Measurements from ENCODE around the gene SLC7A4. TPM values are rescaled to one million over a fixed set of nuclear protein-coding genes. Genes with fewer than 3 reads are reported as not detected.

The SLC7A4 gene
- total RNA-seq, 1 donor = 2.2 TPM

GRCh38 chr22:21025266-21025665 lies 7.1 kb downstream of the SLC7A4 start:
- H3K4me3 ChIP-seq (ENCODE audit: low read depth, low read length) = no peak overlapping the region
- no peak for DNase-seq (ENCODE audit: low read depth)
- no peak for TF ChIP-seq CTCF (IDR thresholded peaks at IDR 0.05; ENCODE audit: insufficient read depth, low read depth, low read length)

- no peak overlapping the region for H3K4me3 ChIP-seq (ENCODE audit: low read depth, low read length)
- no peak for DNase-seq (ENCODE audit: low read depth)
- no peak for TF ChIP-seq CTCF (IDR thresholded peaks at IDR 0.05; ENCODE audit: insufficient read depth, low read depth, low read length)
Observed at GRCh38 chr22:21022955-21023614, 9.3 kb downstream of the SLC7A4 start.

GRCh38 chr22:21022507-21022906 lies 9.9 kb downstream of the SLC7A4 start:
- DNase-seq (ENCODE audit: low read depth) = no peak
- H3K4me3 ChIP-seq (ENCODE audit: low read depth, low read length) = no peak overlapping the region
- TF ChIP-seq CTCF (IDR thresholded peaks at IDR 0.05; ENCODE audit: insufficient read depth, low read depth, low read length) = no peak

- peak; percentile 26 for DNase-seq (ENCODE audit: low read depth)
- peak; percentile 62 for TF ChIP-seq CTCF (IDR thresholded peaks at IDR 0.05; ENCODE audit: insufficient read depth, low read depth, low read length)
- no peak overlapping the region for H3K4me3 ChIP-seq (ENCODE audit: low read depth, low read length)
Observed at GRCh38 chr22:21020802-21021429, 11.4 kb downstream of the SLC7A4 start.

GRCh38 chr22:21018314-21018713 lies 14.0 kb downstream of the SLC7A4 start:
- TF ChIP-seq CTCF (IDR thresholded peaks at IDR 0.05; ENCODE audit: insufficient read depth, low read depth, low read length) = no peak
- H3K4me3 ChIP-seq (ENCODE audit: low read depth, low read length) = no peak overlapping the region
- no peak for DNase-seq (ENCODE audit: low read depth)

GRCh38 chr22:21016644-21017420 lies 15.5 kb downstream of the SLC7A4 start:
- TF ChIP-seq CTCF (IDR thresholded peaks at IDR 0.05; ENCODE audit: insufficient read depth, low read depth, low read length) = no peak
- no peak overlapping the region for H3K4me3 ChIP-seq (ENCODE audit: low read depth, low read length)
- DNase-seq (ENCODE audit: low read depth) = no peak
